HUES6 (cell line): ENCODE results near the gene STK32C.

ENCODE experiments used
- H3K27ac ChIP-seq: 2 replicates; pipeline ENCODE4 v1.7.0; 2013; ENCODE audit warnings: low read depth, mild to moderate bottlenecking, low read length, inconsistent platforms
- H3K27me3 ChIP-seq: 2 replicates; pipeline ENCODE4 v1.6.1; 2013; ENCODE audit warnings: low read length; ENCODE audit not compliant: control insufficient read depth, insufficient read depth
- H3K36me3 ChIP-seq: 2 replicates; pipeline ENCODE4 v1.6.1; 2013; ENCODE audit warnings: low read length; ENCODE audit not compliant: control insufficient read depth, insufficient read depth
- H3K4me1 ChIP-seq: 2 replicates; pipeline ENCODE4 v1.6.1; 2013; ENCODE audit warnings: low read length; ENCODE audit not compliant: control insufficient read depth, insufficient read depth
- H3K4me3 ChIP-seq: 2 replicates; pipeline ENCODE4 v1.5.1; 2013; ENCODE audit warnings: low read depth, low read length
- H3K9ac ChIP-seq: one replicate; pipeline ENCODE4 v1.6.1; 2013; ENCODE audit warnings: mild to moderate bottlenecking, low read length
- H3K9me3 ChIP-seq: 2 replicates; pipeline ENCODE4 v1.6.1; 2013; ENCODE audit warnings: low read depth, low read length; ENCODE audit not compliant: control insufficient read depth, insufficient read depth

STK32C gene

GRCh38 chr10:132232023-132232951, 75.5 kb downstream of the STK32C start:
- no peaks in the 10 kb centered on the region for H3K27me3 ChIP-seq
- peaks cover 15% of the 10 kb centered on the region for H3K4me1 ChIP-seq
- no peaks in the 10 kb centered on the region for H3K9me3 ChIP-seq
- no peak overlapping the region for H3K27ac ChIP-seq
- peaks cover 3% of the 10 kb centered on the region; the same call in 1 of the 2 replicates for H3K36me3 ChIP-seq
- H3K4me3 ChIP-seq: no peak overlapping the region
- H3K9ac ChIP-seq: no peak overlapping the region

- Histone ChIP-seq H3K36me3 (peaks cover 3% of the 10 kb centered on the region; the same call in 1 of the 2 replicates), H3K27ac (no peak overlapping the region), H3K9me3 (no peaks in the 10 kb centered on the region), H3K4me1 (peaks cover 15% of the 10 kb centered on the region), H3K27me3 (no peaks in the 10 kb centered on the region), H3K4me3 (no peak overlapping the region), H3K9ac (no peak overlapping the region)
Observed at GRCh38 chr10:132231656-132232022, 76.1 kb downstream of the STK32C start.

GRCh38 chr10:132230557-132231210, 77.1 kb downstream of the STK32C start:
- H3K9me3 ChIP-seq: no peaks in the 10 kb centered on the region
- H3K4me1 ChIP-seq: peaks cover 15% of the 10 kb centered on the region
- H3K27ac ChIP-seq: no peak overlapping the region
- no peak overlapping the region for H3K9ac ChIP-seq
- no peaks in the 10 kb centered on the region for H3K27me3 ChIP-seq
- peaks cover 3% of the 10 kb centered on the region; the same call in 1 of the 2 replicates for H3K36me3 ChIP-seq
- H3K4me3 ChIP-seq: no peak overlapping the region

- no peaks in the 10 kb centered on the region for H3K9me3 ChIP-seq
- H3K36me3 ChIP-seq: peaks cover 3% of the 10 kb centered on the region; the same call in 1 of the 2 replicates
- no peaks in the 10 kb centered on the region for H3K27me3 ChIP-seq
- peaks cover 15% of the 10 kb centered on the region for H3K4me1 ChIP-seq
- no peak overlapping the region for H3K4me3 ChIP-seq
- no peak overlapping the region for H3K9ac ChIP-seq
- H3K27ac ChIP-seq: no peak overlapping the region
Observed at GRCh38 chr10:132229834-132230556, 77.8 kb downstream of the STK32C start.

GRCh38 chr10:132229096-132229495, 78.7 kb downstream of the STK32C start:
- H3K9me3 ChIP-seq: no peaks in the 10 kb centered on the region
- H3K4me3 ChIP-seq: no peak overlapping the region
- H3K4me1 ChIP-seq: peaks cover 15% of the 10 kb centered on the region
- no peaks in the 10 kb centered on the region; the same call in 1 of the 2 replicates for H3K36me3 ChIP-seq
- no peak overlapping the region for H3K27ac ChIP-seq
- no peak overlapping the region for H3K9ac ChIP-seq
- H3K27me3 ChIP-seq: no peaks in the 10 kb centered on the region

- no peaks in the 10 kb centered on the region for H3K9me3 ChIP-seq
- H3K4me1 ChIP-seq: peaks cover 15% of the 10 kb centered on the region
- no peak overlapping the region for H3K27ac ChIP-seq
- H3K4me3 ChIP-seq: no peak overlapping the region
- no peaks in the 10 kb centered on the region; the same call in 1 of the 2 replicates for H3K36me3 ChIP-seq
- H3K27me3 ChIP-seq: no peaks in the 10 kb centered on the region
- no peak overlapping the region for H3K9ac ChIP-seq
Observed at GRCh38 chr10:132228616-132229015, 79.1 kb downstream of the STK32C start.

GRCh38 chr10:132227851-132228390, 79.8 kb downstream of the STK32C start:
- Histone ChIP-seq H3K36me3 (no peaks in the 10 kb centered on the region; the same call in 1 of the 2 replicates), H3K4me3 (no peak overlapping the region), H3K27me3 (no peaks in the 10 kb centered on the region), H3K9me3 (no peaks in the 10 kb centered on the region), H3K4me1 (peaks cover 15% of the 10 kb centered on the region), H3K27ac (no peak overlapping the region), H3K9ac (no peak overlapping the region)

- Histone ChIP-seq H3K36me3 (no peaks in the 10 kb centered on the region; the same call in 1 of the 2 replicates), H3K27ac (no peak overlapping the region), H3K4me3 (no peak overlapping the region), H3K27me3 (no peaks in the 10 kb centered on the region), H3K9ac (no peak overlapping the region), H3K9me3 (no peaks in the 10 kb centered on the region), H3K4me1 (peaks cover 15% of the 10 kb centered on the region)
Observed at GRCh38 chr10:132226586-132227405, 81.0 kb downstream of the STK32C start.

- H3K27me3 ChIP-seq: no peaks in the 10 kb centered on the region
- H3K4me1 ChIP-seq: peaks cover 12% of the 10 kb centered on the region
- no peaks in the 10 kb centered on the region for H3K9me3 ChIP-seq
- no peak overlapping the region for H3K27ac ChIP-seq
- no peak overlapping the region for H3K9ac ChIP-seq
- H3K4me3 ChIP-seq: no peak overlapping the region
- no peaks in the 10 kb centered on the region; the same call in 1 of the 2 replicates for H3K36me3 ChIP-seq
Observed at GRCh38 chr10:132225849-132226205, 81.9 kb downstream of the STK32C start.
